HG02943 (cell line): ENCODE measurements around the gene CEP41.
A peak's percentile ranks its signal among the peaks of the same experiment; 100 is the strongest.

Experiments
- ATAC-seq: cut with Tn5 transposase; IDR thresholded peaks from one replicate; pipeline ENCODE4 v1.9.1; 2021; ENCODE audit warnings: mild to moderate bottlenecking, low read depth, moderate library complexity; ENCODE audit not compliant: unreplicated experiment

The CEP41 gene, protein sequence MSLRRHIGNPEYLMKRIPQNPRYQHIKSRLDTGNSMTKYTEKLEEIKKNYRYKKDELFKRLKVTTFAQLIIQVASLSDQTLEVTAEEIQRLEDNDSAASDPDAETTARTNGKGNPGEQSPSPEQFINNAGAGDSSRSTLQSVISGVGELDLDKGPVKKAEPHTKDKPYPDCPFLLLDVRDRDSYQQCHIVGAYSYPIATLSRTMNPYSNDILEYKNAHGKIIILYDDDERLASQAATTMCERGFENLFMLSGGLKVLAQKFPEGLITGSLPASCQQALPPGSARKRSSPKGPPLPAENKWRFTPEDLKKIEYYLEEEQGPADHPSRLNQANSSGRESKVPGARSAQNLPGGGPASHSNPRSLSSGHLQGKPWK

GRCh38 chr7:130440527-130441365 is at the start of gene CEP41:
Gene CEP41, minus strand, starts transcription at chr7:130441016. Its CDS starts 50 bp downstream, at chr7:130440966.
- ATAC-seq: peak; percentile 99

DNA sequence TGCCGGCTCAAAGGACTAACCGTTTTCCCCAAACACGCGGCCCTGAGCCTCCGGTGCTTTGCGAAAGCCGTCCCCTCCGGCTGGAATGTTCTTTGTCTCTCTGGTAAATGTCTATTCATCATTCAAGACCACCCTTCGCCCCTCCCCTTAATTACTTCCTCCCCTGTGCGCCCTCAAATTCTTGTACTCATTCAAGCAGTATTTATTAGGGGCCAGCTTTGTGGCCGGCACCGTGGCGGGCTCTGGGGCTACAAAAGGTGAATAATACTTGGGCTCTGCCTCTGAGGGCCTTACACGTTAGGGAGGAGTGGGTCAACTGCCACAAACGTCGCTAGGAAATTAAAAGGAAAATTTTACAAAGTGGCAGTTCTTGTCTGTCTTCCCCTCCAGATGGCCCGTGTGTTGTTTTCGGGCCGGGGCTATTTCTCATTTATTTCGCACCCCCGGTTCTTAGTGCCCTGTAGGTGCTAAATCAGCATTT is 49.5 kb upstream of the CEP41 start:
- no peak for ATAC-seq

DNA sequence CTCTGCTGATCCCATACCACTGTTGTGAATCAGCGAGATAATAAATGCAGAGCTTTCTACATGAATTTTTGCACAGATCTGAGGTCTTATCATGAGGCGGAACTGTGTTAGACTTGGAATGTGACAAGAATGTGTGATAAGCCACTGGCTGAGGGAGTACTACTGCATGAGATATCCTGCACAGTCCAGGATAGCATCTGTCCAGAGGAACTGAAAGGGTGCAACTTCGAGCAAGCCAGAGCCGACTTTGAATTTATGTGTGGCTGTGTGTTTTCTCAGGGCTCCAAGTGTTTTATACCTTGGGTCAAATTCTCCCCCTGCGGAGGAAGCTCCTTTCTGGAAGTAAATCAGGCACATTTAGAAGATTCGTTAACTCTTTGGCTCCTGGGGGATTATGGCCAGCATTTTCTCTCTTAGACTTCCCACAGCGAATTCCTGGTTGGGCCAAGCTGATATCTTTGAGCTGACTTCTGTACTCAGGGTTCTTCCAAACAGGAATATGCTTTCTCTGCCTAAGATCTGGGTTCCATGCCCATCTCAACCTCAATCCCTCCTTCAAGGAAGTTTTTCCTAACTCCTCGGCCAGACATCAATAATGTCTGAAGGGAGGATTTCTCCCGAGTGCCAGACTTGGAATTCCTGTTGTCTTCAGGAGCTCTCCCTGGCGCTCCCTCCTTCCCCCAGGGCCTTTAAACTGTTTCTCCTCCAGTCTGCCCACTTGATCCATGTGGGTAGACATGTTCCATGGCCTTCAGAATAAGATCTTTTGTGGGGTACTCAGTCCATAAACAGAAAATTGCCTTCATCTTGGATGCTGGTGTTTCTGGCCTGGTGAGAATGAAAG is 48.5 kb upstream of the CEP41 start:
- no peak for ATAC-seq

- no peak for ATAC-seq
Measured at GRCh38 chr7:130488392-130489139, 47.8 kb upstream of the CEP41 start.

DNA sequence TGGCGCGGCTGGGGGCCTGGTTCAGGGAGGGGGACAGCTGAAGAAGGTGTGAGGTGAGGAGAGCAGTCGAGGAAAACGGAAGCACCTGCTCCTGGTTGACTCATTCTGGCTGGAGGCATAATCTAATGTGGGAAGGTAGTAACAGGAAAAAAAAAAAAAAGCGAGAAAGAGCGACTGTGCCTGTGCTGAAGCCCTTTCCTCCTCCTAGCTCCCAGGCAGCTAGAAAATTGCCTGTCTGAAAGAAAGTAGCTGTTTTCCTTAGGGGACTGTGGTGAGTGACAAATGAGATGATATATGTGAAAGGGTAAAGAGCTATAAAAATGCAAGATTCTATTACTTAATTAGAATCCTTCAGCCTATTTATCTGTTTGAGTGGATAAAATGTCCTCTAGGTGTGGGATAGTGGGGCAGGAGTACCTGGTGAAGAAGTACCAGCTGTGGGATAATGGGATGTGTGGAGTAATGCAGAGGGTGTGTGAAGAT is 46.2 kb upstream of the CEP41 start:
- no peak for ATAC-seq

DNA sequence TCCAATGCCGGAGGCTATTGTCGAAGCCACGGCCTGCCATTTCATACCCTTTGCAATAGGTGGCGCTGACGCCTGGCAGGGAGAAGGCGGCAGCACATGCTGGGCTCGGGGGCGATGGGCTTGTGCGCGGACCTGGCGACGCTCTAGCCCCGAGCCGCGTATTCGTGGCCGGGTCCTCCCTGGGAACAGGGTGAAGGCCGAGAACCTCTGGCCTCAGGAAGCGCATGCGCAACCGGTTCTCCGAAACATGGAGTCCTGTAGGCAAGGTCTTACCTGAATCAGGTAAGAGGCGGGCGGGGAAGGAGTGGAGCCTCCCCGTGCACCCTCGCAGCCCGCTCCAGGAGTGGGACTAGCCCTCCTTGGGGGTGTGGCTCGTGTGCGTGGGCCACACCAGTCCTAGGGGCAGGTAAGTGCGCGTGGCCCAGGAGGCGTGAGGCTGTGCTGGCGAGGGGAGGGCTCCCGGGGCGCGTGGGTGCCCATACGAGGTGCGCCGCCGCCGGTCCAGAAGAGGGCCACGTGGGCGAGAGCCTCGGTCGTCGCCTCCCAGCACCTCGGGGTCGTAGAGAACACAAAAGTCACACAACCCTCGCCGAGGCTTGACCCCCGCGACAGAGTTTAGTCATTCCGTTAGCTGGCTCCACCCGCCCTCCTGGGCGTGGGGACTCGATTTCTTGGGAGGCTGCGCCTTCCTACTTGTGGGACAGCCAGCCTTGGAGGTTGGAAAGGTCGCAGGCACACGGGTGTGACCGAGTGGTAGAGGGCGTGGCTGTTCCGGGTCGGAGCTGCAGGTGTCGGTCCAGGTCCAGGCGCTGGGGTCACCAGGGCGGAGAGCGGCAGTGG is 45.5 kb upstream of the CEP41 start:
- no peak for ATAC-seq

GRCh38 chr7:130485734-130486113 is 44.9 kb upstream of the CEP41 start:
- ATAC-seq: no peak

GRCh38 chr7:130483031-130483430 is 42.2 kb upstream of the CEP41 start:
- ATAC-seq: no peak

DNA sequence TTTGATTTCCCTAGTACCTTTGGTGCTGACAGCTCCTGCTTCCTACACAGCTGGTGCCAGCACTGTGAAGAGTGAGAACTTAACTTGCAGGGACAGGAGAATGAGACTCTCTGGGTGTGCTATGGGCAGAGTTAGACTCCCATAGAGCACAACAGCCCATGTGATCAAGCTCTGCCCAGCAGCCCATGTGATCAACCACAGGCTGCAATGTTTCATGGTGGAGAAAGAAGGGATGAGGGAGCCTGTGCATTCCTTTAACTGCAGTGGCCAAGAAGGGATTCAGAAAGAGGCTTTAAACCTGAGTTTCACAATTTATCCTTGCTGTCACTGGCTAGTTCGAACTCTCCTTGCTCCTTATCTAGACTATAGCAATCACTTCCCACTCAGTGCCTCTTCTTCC is 41.1 kb upstream of the CEP41 start:
- no peak for ATAC-seq

DNA sequence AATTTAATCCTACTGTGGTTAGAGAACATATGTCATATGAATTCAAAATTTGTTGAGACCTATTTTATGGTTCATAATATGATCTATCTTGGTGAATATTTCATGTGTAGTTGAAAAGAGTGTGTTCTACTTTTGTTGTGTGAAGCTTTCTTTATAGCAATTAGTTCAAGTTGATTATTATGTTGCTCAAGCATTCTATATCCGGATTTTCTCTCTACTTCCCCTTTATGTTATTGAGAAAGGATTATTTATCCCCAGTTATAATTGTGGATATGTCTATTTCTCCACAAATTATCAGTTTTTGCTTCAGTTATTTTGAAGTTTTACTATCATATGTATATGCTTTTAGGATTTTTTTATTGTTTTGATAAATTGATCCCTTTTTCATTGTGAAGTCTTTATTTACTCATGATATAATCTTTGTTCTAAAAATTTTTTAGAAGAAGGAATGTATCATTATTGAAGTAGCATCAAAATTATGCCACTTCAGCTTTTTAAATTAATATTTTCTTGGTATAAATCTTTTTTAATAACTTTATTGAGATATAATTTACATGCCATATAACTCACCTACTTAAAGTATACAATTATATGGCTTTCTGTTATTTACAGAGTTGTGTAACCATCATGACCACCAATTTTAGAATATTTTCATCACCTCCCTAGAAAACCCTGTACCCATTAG is 39.0 kb upstream of the CEP41 start:
- ATAC-seq: no peak

GRCh38 chr7:130478991-130479390 is 38.2 kb upstream of the CEP41 start:
- no peak for ATAC-seq

- no peak for ATAC-seq
Measured at GRCh38 chr7:130476297-130477150, 35.7 kb upstream of the CEP41 start.

- no peak for ATAC-seq
Measured at GRCh38 chr7:130475776-130476175, 35.0 kb upstream of the CEP41 start.

DNA sequence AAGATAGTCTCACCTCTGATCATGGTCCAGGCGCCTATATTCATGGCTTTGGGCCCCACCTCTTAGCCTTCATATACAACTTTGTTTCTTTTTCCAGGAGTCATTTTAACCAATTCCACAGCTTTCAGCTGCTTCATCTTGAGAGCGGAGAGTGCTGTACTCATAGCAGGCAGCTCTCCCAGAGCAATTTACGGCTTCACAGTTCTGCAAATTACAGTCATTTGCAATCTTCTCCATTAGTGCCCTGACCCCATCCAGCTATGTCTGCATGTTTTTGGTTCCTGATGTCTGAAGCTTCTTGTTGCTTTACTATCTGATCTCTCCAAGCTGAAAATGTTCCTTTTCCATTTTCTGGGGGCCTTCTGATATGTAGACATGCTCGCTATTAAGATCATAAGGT is 33.1 kb upstream of the CEP41 start:
- no peak for ATAC-seq

DNA sequence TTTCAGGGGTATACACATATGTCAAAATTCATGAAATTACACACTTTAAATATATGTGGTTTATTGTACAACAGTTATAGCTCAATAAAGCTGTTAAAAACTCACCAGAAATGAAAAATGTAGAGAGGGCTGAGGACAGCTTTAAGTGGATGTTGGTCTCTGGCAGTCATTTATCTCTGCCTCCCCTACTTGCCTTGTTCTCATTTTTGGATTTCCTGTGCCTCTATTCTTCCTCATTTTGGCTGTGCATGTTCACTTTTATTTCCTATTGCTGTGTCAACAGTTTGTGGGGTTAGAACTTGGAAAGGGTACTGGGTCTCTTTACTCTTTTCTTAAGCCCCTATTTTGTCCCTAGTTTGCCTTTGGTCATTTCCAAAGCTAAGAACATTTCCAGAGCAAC is 32.5 kb upstream of the CEP41 start:
- ATAC-seq: no peak

GRCh38 chr7:130471974-130472373 is 31.2 kb upstream of the CEP41 start:
- no peak for ATAC-seq

- no peak for ATAC-seq
Measured at GRCh38 chr7:130468612-130469011, 27.8 kb upstream of the CEP41 start.
